ENCODE measurements around the gene STK11. TPM values are rescaled to one million over a fixed set of nuclear protein-coding genes. Genes with fewer than 3 reads are reported as not detected.

Gene STK11
- total and polyA plus RNA-seq, 10 donors = 44.0 to 107 (median 74.5) TPM

- Histone ChIP-seq H3K4me1 (peaks cover 32 to 89% (median 80%) of the 10 kb centered on the region in 6 donors), H3K27ac (peak overlapping the region; percentile 74 to 99 (median 86)), H3K27me3 (replicated peaks in 1 of 7) (no peaks in the 10 kb centered on the region), H3K36me3 (peaks cover 0 to 58% (median 12%) of the 10 kb centered on the region in 6 donors), H3K9me3 (no peaks in the 10 kb centered on the region), H3K4me3 (peak overlapping the region in 7 of 8 donors; percentile 19 to 92 (median 24))
- 48 to 89% (median 64%) methylated on average over 34 to 50 of the region's 50 CpGs for WGBS, 5 donors
- peak; percentile 77 to 85 (median 83) for TF ChIP-seq POLR2AphosphoS5 (IDR thresholded peaks at IDR 0.05)
- no peak for TF ChIP-seq POLR2A (IDR thresholded peaks at IDR 0.05)
- intact Hi-C loops (cut with DNase I; ENCODE audit: low total_unique reads) = no loop called here
- DNase-seq = peak; percentile 85
These were observed 36.8 kb upstream of the STK11 start for GRCh38 chr19:1168572-1169410.

DNA sequence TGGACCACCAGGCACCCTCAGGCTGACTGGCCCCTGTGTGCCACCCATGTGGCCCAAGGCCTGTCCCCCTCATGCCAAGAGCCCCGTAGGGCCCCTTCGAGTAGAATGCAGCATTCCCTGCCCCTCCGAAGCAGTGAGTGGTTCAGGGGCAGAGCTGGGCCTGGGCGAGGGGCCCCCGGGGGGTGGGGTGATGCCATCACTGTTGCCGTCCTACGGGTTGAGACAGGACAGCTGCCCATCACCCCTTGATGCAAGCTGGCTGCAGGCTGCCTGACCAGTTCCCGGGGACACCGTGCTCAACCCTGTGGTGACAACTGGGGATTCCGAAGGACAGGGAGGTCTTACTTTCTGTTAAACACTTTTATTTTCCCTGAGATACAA, 36.2 kb upstream of the STK11 start:
- Histone ChIP-seq H3K27ac (peak overlapping the region; percentile 74 to 99 (median 86)), H3K4me1 (peaks cover 30 to 88% (median 78%) of the 10 kb centered on the region in 6 donors)
- DNase-seq = no peak

GRCh38 chr19:1169921-1170885, 35.4 kb upstream of the STK11 start:
- peaks cover 0 to 58% (median 12%) of the 10 kb centered on the region in 6 donors for H3K36me3 ChIP-seq
- H3K27me3 ChIP-seq (replicated peaks in 1 of 7) = no peaks in the 10 kb centered on the region
- TF ChIP-seq POLR2A (IDR thresholded peaks at IDR 0.05) = no peak
- peak; percentile 66 to 87 (median 83) for TF ChIP-seq POLR2AphosphoS5 (IDR thresholded peaks at IDR 0.05)
- peak; percentile 79 for DNase-seq
- intact Hi-C loops (cut with DNase I; ENCODE audit: low total_unique reads) = no loop called here
- H3K27ac ChIP-seq = peak overlapping the region in 7 of 8 donors; percentile 80 to 99 (median 87)
- H3K9me3 ChIP-seq = no peaks in the 10 kb centered on the region
- WGBS, 5 donors = 76 to 87% (median 82%) methylated on average over 32 to 52 of the region's 52 CpGs
- peak overlapping the region in 1 of 8 donors; percentile 92 for H3K4me3 ChIP-seq
- H3K4me1 ChIP-seq = peaks cover 33 to 92% (median 78%) of the 10 kb centered on the region in 6 donors

More for the DNA sequence above, 36.2 kb upstream of the STK11 start:
- intact Hi-C loops (cut with DNase I; ENCODE audit: low total_unique reads) = no loop called here
- Histone ChIP-seq H3K36me3 (peaks cover 0 to 58% (median 12%) of the 10 kb centered on the region in 6 donors), H3K27me3 (replicated peaks in 1 of 7) (no peaks in the 10 kb centered on the region), H3K4me3 (peak overlapping the region in 7 of 8 donors; percentile 10 to 92 (median 24)), H3K9me3 (no peaks in the 10 kb centered on the region)
- WGBS, 5 donors = 65 to 81% (median 78%) methylated on average over 4 to 10 of the region's 10 CpGs
- TF ChIP-seq, protein P1, sequence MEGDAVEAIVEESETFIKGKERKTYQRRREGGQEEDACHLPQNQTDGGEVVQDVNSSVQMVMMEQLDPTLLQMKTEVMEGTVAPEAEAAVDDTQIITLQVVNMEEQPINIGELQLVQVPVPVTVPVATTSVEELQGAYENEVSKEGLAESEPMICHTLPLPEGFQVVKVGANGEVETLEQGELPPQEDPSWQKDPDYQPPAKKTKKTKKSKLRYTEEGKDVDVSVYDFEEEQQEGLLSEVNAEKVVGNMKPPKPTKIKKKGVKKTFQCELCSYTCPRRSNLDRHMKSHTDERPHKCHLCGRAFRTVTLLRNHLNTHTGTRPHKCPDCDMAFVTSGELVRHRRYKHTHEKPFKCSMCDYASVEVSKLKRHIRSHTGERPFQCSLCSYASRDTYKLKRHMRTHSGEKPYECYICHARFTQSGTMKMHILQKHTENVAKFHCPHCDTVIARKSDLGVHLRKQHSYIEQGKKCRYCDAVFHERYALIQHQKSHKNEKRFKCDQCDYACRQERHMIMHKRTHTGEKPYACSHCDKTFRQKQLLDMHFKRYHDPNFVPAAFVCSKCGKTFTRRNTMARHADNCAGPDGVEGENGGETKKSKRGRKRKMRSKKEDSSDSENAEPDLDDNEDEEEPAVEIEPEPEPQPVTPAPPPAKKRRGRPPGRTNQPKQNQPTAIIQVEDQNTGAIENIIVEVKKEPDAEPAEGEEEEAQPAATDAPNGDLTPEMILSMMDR (IDR thresholded peaks at IDR 0.05 in 8 of 11, conservative IDR thresholded peaks at IDR 0.05 in 3 of 11) = no peak
- TF ChIP-seq POLR2A (IDR thresholded peaks at IDR 0.05) (no peak), POLR2AphosphoS5 (IDR thresholded peaks at IDR 0.05) (no peak)

DNA sequence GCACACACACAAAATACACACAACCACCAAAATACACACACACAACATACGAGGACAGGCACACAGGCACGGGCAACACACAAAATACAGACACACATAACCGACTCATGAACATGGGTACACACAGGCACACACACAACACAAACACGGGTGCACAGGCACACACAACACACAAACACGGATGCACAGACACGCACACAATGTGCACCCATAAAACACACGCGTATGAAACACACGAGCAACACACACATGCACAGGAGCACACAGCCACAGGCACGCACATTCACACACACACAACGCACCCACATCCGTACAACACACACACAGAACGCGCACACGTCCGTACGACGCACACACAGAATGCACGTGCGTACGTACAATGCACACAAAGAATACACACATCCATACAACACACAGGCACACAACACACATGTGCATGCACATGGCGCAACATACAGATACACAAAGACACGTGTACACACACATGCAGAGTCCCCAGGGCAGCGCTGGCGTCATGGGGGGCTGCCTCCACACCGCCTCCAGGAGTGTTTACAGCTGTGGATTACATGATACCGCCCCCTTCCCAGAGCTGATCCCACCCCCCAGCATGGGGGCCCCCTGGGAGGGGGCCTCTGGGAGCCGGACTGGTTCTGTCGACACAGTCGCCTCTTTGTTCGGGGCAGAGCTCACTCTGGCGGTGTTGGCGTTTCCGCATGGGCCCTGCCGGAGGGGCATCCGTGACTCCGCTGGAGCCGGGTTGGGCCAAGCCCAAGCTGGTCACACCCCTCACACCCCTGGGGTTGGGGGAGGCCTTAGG, 34.4 kb upstream of the STK11 start:
- TF ChIP-seq, protein P1 (IDR thresholded peaks at IDR 0.05 in 8 of 11, conservative IDR thresholded peaks at IDR 0.05 in 3 of 11) = no peak
- peak in 2 of 3 donors; percentile 11 to 18 for TF ChIP-seq POLR2AphosphoS5 (IDR thresholded peaks at IDR 0.05)
- peaks cover 31 to 95% (median 78%) of the 10 kb centered on the region in 6 donors for H3K4me1 ChIP-seq
- intact Hi-C loops (cut with DNase I; ENCODE audit: low total_unique reads) = no loop called here
- WGBS, 5 donors = 76 to 91% (median 87%) methylated on average over 37 to 38 of the region's 38 CpGs
- peak; percentile 79 for DNase-seq
- H3K27ac ChIP-seq = peak overlapping the region in 6 of 8 donors; percentile 91 to 99 (median 98)
- no peaks in the 10 kb centered on the region for H3K27me3 ChIP-seq (replicated peaks in 1 of 7)
- no peaks in the 10 kb centered on the region for H3K9me3 ChIP-seq
- H3K36me3 ChIP-seq = peaks cover 0 to 57% (median 12%) of the 10 kb centered on the region in 6 donors
- peak overlapping the region in 5 of 8 donors; percentile 12 to 92 (median 80) for H3K4me3 ChIP-seq
